Mesodermal cell (in vitro differentiated cells): ENCODE data around the gene PLXDC2.

Experiments used
- H3K27ac ChIP-seq: 2 replicates; pipeline ENCODE4 v1.7.0; 2013; ENCODE audit warnings: mild to moderate bottlenecking, low read depth, low read length, moderate library complexity; ENCODE audit not compliant: severe bottlenecking
- H3K36me3 ChIP-seq: 2 replicates; pipeline ENCODE4 v1.7.1; 2013; ENCODE audit warnings: mild to moderate bottlenecking, low read length, moderate library complexity; ENCODE audit not compliant: control insufficient read depth, insufficient read depth
- H3K4me1 ChIP-seq: one replicate; pipeline ENCODE4 v1.7.1; 2013; ENCODE audit warnings: mild to moderate bottlenecking, low read length; ENCODE audit not compliant: insufficient read depth, control insufficient read depth, poor library complexity, severe bottlenecking
- H3K4me3 ChIP-seq: 2 replicates; pipeline ENCODE4 v1.7.0; 2013; ENCODE audit warnings: low read length, control low read depth, mild to moderate bottlenecking; ENCODE audit not compliant: insufficient read depth, poor library complexity, severe bottlenecking; ENCODE audit errors: extremely low read depth
- H3K9me3 ChIP-seq: 2 replicates; pipeline ENCODE4 v1.7.1; 2013; ENCODE audit warnings: mild to moderate bottlenecking, low read length, moderate library complexity; ENCODE audit not compliant: control insufficient read depth
- WGBS, 2 experiments: methylation state at CpG; one replicate each; pipeline ENCODE4 v1.1.5; 2013; ENCODE audit warnings: missing lambda C conversion rate in 2 of 2; ENCODE audit not compliant: insufficient coverage in 2 of 2; 5-methylcytosine and 5-hydroxymethylcytosine counted together

The PLXDC2 gene

GRCh38 chr10:20075713-20076112 lies 259.5 kb downstream of the PLXDC2 start:
- no peaks in the 10 kb centered on the region for H3K4me1 ChIP-seq
- H3K36me3 ChIP-seq, result no peaks in the 10 kb centered on the region
- H3K27ac ChIP-seq, result no peak overlapping the region
- no peak overlapping the region for H3K4me3 ChIP-seq
- 75 to 100% methylated on average over 1 of the region's 1 CpG for WGBS, 2 experiments
- no peaks in the 10 kb centered on the region for H3K9me3 ChIP-seq

DNA sequence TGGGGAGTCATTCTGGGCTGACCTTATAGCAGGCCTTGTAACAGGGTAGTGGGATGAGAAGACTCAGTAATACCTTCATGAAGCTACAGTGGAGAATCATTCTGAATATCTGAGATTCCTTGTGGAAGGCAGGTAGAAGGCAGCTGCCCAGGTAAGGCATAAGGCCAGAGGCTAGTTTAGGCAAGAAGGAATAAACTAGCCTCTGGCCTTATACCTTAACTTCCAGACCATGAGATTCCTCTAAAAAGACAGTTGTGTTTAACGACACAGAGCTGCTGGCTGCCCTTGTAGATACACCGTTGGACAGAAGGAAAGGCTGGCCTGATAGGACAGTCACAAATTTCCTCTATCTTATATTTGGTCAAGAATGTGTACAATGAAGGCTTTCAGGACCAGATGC lies 268.2 kb downstream of the PLXDC2 start:
- H3K27ac ChIP-seq, result no peak overlapping the region
- no peaks in the 10 kb centered on the region for H3K9me3 ChIP-seq
- 90 to 93% methylated on average over 2 of the region's 2 CpGs for WGBS, 2 experiments
- no peak overlapping the region for H3K4me3 ChIP-seq
- no peaks in the 10 kb centered on the region for H3K4me1 ChIP-seq
- no peaks in the 10 kb centered on the region for H3K36me3 ChIP-seq

- H3K27ac ChIP-seq, result no peak overlapping the region
- WGBS, 2 experiments, result 83 to 96% methylated on average over 4 of the region's 5 CpGs
These were observed 268.9 kb downstream of the PLXDC2 start for GRCh38 chr10:20085115-20085514.

GRCh38 chr10:20087353-20087752 lies 271.1 kb downstream of the PLXDC2 start:
- H3K36me3 ChIP-seq, result no peaks in the 10 kb centered on the region
- H3K4me3 ChIP-seq, result no peak overlapping the region
- H3K4me1 ChIP-seq, result no peaks in the 10 kb centered on the region
- H3K9me3 ChIP-seq, result no peaks in the 10 kb centered on the region
- WGBS, 2 experiments, result no CpG with 5 or more reads among the region's 2 CpGs
- no peak overlapping the region for H3K27ac ChIP-seq

More at GRCh38 chr10:20085115-20085514, 268.9 kb downstream of the PLXDC2 start:
- Histone ChIP-seq H3K4me1 (no peaks in the 10 kb centered on the region), H3K4me3 (no peak overlapping the region), H3K36me3 (no peaks in the 10 kb centered on the region), H3K9me3 (no peaks in the 10 kb centered on the region)

- no CpG with 5 or more reads among the region's 1 CpG for WGBS, 2 experiments
- Histone ChIP-seq H3K4me1 (no peaks in the 10 kb centered on the region), H3K36me3 (no peaks in the 10 kb centered on the region), H3K9me3 (no peaks in the 10 kb centered on the region), H3K27ac (no peak overlapping the region), H3K4me3 (no peak overlapping the region)
These were observed 271.9 kb downstream of the PLXDC2 start for GRCh38 chr10:20088061-20088701.

DNA sequence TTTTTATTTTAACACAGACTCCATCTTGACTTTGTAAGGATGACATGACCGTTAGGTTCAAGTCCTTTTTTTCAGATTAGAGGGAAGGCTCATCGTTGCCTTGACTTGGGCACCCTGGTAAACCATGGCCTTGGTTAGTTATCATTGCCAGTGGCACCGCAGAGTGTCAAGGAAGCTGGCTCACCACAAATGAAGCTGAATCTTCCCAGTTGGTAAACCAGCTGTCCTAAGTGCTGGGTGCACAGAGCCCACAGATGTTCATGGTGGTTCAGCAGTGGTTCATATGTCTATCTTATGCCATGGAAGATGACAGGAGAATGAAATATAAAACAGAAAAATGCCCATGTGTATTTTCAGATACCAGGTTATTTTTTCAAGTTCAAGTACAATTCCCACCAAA lies 273.6 kb downstream of the PLXDC2 start:
- Histone ChIP-seq H3K4me3 (no peak overlapping the region), H3K36me3 (no peaks in the 10 kb centered on the region), H3K27ac (no peak overlapping the region), H3K9me3 (no peaks in the 10 kb centered on the region), H3K4me1 (no peaks in the 10 kb centered on the region)
- WGBS, 2 experiments, result 87% methylated on average over 3 of the region's 3 CpGs

DNA sequence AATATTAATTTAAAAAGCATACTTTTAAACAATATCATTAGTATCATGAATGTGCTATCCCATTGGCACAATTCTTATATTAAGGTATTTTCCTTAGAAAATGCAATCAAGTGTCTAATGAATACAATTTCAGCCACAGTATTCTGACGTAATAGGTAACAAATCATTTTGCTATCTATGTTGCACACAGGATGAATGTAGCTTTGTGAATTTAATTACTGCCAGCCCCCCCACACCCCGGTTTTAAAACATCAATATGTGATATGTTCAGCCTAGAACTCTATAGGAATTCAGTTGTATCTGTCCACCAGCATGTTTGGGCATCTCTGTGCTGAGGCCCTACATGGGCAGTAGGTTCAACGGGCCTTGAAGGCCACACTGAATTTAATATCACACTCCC lies 274.6 kb downstream of the PLXDC2 start:
- 86 to 90% methylated on average over 1 to 2 of the region's 3 CpGs for WGBS, 2 experiments
- Histone ChIP-seq H3K27ac (no peak overlapping the region), H3K36me3 (no peaks in the 10 kb centered on the region), H3K4me3 (no peak overlapping the region), H3K4me1 (no peaks in the 10 kb centered on the region), H3K9me3 (no peaks in the 10 kb centered on the region)

DNA sequence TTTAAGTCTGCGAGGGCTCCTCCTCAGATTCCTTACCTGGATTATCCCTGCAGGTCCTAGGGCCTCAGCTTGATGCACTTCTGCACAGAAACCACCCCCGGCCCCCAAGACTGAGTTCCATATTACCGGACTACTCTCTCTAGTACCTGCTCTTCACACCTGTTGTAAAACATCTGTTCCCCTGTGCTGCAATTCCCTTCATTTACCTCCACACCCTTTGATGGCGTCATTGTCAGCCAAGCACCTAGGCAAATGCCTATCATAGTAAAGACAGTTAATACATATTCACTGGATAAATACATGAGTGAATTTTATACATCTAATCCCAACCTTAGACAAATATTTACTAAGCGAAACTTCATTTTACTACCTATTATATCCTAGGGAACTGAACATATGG lies 275.5 kb downstream of the PLXDC2 start:
- no peak overlapping the region for H3K27ac ChIP-seq
- H3K4me1 ChIP-seq, result no peaks in the 10 kb centered on the region
- WGBS, 2 experiments, result 92 to 93% methylated on average over 2 to 3 of the region's 5 CpGs
- no peak overlapping the region for H3K4me3 ChIP-seq
- H3K36me3 ChIP-seq, result no peaks in the 10 kb centered on the region
- H3K9me3 ChIP-seq, result no peaks in the 10 kb centered on the region

DNA sequence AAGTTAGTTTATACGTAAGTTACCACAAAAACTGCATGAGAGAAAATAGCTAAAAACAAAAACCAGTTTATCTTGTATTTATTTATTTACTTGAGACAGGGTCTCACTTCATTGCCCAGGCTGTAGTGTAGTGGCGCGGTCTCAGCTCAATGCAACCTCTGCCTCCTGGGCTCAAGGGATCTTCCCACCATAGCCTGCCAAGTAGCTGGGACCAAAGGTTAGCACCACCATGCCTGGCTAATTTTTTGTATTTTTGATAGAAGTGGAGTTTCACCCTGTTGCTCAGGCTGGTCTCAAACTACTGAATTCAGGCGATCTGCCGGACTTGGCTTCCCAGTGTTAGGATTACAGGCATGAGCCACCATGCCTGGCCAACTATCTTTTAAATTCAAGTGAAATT lies 277.4 kb downstream of the PLXDC2 start:
- no peaks in the 10 kb centered on the region for H3K4me1 ChIP-seq
- H3K4me3 ChIP-seq, result no peak overlapping the region
- no peak overlapping the region for H3K27ac ChIP-seq
- H3K9me3 ChIP-seq, result no peaks in the 10 kb centered on the region
- H3K36me3 ChIP-seq, result no peaks in the 10 kb centered on the region
- WGBS, 2 experiments, result no CpG with 5 or more reads among the region's 5 CpGs

DNA sequence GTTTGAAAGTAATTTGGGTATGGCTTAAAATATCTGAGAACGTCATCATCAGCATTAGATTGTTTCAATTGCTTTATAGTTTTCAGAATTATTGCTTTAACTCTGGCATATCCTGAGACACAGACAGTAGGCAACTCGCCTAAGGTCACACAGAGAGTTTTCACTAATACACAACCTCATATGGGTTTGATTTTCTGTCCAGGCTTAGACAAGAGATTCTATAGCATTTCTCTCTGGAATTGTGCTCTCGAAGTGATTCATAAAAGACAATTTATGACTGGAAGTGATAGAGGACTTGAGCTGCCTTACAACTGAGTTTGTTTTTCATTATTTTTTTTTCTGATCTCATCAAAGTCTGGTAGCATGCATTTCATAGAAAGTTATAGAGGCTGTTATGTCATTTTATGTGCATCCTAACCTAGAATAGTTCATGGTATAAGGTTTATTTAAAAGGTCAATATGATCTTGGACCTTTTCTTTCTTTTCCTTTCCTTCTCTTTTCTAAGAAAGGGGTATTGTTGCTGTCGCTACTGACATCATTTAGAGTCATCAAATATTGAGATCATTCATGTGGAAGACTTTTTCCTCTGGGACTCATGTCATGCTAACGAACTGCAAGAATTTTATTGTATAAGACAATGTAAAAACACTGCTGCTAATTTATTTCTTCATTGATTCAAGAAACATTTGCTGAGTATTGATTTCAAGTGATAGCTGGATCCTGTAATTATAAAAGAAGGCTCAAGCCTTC lies 278.2 kb downstream of the PLXDC2 start:
- no peak overlapping the region for H3K27ac ChIP-seq
- 100% methylated on average over 1 of the region's 5 CpGs; no CpG with 5 or more reads in 1 of the 2 experiments for WGBS, 2 experiments
- no peaks in the 10 kb centered on the region for H3K9me3 ChIP-seq
- no peaks in the 10 kb centered on the region for H3K36me3 ChIP-seq
- no peak overlapping the region for H3K4me3 ChIP-seq
- H3K4me1 ChIP-seq, result no peaks in the 10 kb centered on the region

DNA sequence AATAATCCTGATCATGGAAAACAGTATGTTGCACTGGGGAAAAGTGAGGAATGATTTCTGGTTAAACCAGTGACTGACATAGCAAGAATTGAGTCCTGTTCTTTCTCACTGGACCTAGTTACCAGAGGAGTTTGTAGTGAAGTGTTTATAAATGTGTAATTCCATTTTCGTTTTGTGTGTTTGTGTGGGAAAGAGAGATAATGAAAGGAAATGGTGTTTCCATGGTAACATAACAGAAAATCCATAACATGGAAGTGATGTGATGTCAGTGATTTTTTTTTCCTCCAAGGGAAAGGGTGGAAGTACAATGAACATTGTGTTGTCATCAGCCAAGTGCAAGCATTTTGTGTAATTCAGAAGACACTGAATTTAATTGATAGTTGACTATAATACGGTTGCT lies 283.9 kb downstream of the PLXDC2 start:
- H3K27ac ChIP-seq, result peak overlapping the region; percentile 80
- H3K9me3 ChIP-seq, result no peaks in the 10 kb centered on the region
- 88% methylated on average over 1 of the region's 2 CpGs; no CpG with 5 or more reads in 1 of the 2 experiments for WGBS, 2 experiments
- no peak overlapping the region for H3K4me3 ChIP-seq
- no peaks in the 10 kb centered on the region for H3K36me3 ChIP-seq
- no peaks in the 10 kb centered on the region for H3K4me1 ChIP-seq
